CD4-positive, CD25-positive, alpha-beta regulatory T cell (primary cell): ENCODE measurements around the gene DOHH. TPM values are rescaled to one million over a fixed set of nuclear protein-coding genes. Genes with fewer than 3 reads are reported as not detected.
"Not testable (repeated sequence)": the region's sequence is repeated elsewhere in the genome, so short reads cannot be mapped to it uniquely, and the experiment has no call there.

Experiments
- ATAC-seq, 2 donors: fragments of 150-1000 bp; cut with Tn5 transposase; one replicate each; pipeline ENCODE4 v1.10.0; 2021; ENCODE audit warnings: low read depth in 2 of 2, moderate number of reproducible peaks in 2 of 2, moderate library complexity in 1 of 2
- DNase-seq, 3 donors: peaks; one replicate each; pipeline versions ENCODE4 v3.0.0 to v3.0.0-alpha.2; 2012 to 2022; ENCODE audit warnings: mixed read lengths in 1 of 3
- H3K27ac ChIP-seq: one replicate; pipeline ENCODE4 v1.7.0; 2013; ENCODE audit warnings: mild to moderate bottlenecking, low read length; ENCODE audit not compliant: insufficient read depth, poor library complexity, severe bottlenecking
- H3K27me3 ChIP-seq: one replicate; pipeline ENCODE4 v1.7.0; 2013; ENCODE audit warnings: low read length; ENCODE audit not compliant: control insufficient read depth, insufficient read depth
- H3K36me3 ChIP-seq: one replicate; pipeline ENCODE4 v1.7.0; 2013; ENCODE audit warnings: mild to moderate bottlenecking, low read length, moderate library complexity; ENCODE audit not compliant: control insufficient read depth, insufficient read depth
- H3K4me1 ChIP-seq: 2 replicates; pipeline ENCODE4 v1.7.0; 2013; ENCODE audit warnings: mild to moderate bottlenecking, low read length; ENCODE audit not compliant: insufficient read depth, control insufficient read depth, poor library complexity, severe bottlenecking
- H3K4me3 ChIP-seq: one replicate; pipeline ENCODE4 v1.7.0; 2013; ENCODE audit warnings: low read depth, mild to moderate bottlenecking, low read length, moderate library complexity
- H3K9me3 ChIP-seq, 2 experiments: 1 replicate in 1 of 2; 2 replicates in 1 of 2; pipeline ENCODE4 v1.7.0; 2013; ENCODE audit warnings: low read length in 2 of 2, mild to moderate bottlenecking in 1 of 2, moderate library complexity in 1 of 2; ENCODE audit not compliant: control insufficient read depth in 2 of 2
- H3K27ac Mint-ChIP-seq, 3 donors: one replicate each; pipeline ENCODE4 v1.8.0; 2020 to 2022; ENCODE audit warnings: mild to moderate bottlenecking in 3 of 3, mixed read lengths in 3 of 3, moderate library complexity in 2 of 3
- H3K27me3 Mint-ChIP-seq: one replicate; pipeline ENCODE4 v1.8.0; 2022; ENCODE audit warnings: mild to moderate bottlenecking, mixed read lengths
- H3K36me3 Mint-ChIP-seq: one replicate; pipeline ENCODE4 v1.8.0; 2020; ENCODE audit warnings: mixed read lengths
- H3K4me1 Mint-ChIP-seq, 4 donors: one replicate each; pipeline ENCODE4 v1.8.0; 2020 to 2022; ENCODE audit warnings: mixed read lengths in 4 of 4, mild to moderate bottlenecking in 1 of 4
- H3K4me3 Mint-ChIP-seq, 4 donors: one replicate each; pipeline ENCODE4 v1.8.0; 2020 to 2022; ENCODE audit warnings: mild to moderate bottlenecking in 4 of 4, mixed read lengths in 4 of 4, moderate library complexity in 3 of 4
- H3K9me3 Mint-ChIP-seq, 7 donors: one replicate each; pipeline ENCODE4 v1.8.0; 2020 to 2022; ENCODE audit warnings: mixed read lengths in 7 of 7, mild to moderate bottlenecking in 3 of 7, moderate library complexity in 2 of 7
- polyA plus RNA-seq, 4 donors: library from polyadenylated mRNA; unstranded; fragments of 300-500 nt; fragmentation: Illumina TruSeq; gene quantifications; one replicate each; pipeline ENCODE4 v1.2.3, GENCODE V29; 2021
- total RNA-seq: library from RNA; stranded (reverse); gene quantifications from one replicate; pipeline ENCODE4 v1.2.3, GENCODE V29; 2022

DOHH gene
- total and polyA plus RNA-seq, 5 donors from 2014 or later: 3.5 to 13.9 (median 7.7) TPM

DNA sequence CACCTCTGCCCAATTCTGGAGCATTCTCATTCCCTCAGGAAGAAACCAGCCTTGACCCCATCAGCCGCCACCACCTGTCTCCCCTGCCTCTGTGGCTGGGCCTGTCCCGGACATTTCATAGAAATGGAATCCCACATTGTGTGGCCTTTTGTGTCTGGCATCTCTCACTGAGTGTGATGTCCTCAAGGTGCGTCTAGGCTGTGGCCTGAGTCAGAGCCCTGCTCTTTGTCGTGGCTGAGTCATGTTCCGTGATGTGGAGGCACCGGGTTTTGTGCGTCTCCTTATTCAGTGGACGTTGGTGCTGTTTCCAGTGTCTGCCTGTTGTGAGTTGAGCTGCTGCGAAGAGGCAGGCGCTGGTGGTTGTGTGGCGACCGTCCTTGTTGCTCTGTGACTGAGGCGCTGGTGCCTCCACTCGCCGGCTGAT lies 9.1 kb upstream of the DOHH start:
- H3K4me3 ChIP-seq: no peak overlapping the region
- no peak overlapping the region for H3K27ac ChIP-seq
- Mint-ChIP-seq H3K4me1 (peaks cover 5 to 72% (median 34%) of the 10 kb centered on the region in 4 donors), H3K9me3 (peaks cover 0 to 1% (median 0%) of the 10 kb centered on the region in 7 donors), H3K27me3 (no peaks in the 10 kb centered on the region), H3K27ac (peak overlapping the region in 2 of 3 donors; percentile 65 to 82), H3K36me3 (no peaks in the 10 kb centered on the region), H3K4me3 (peak overlapping the region; percentile 40 to 94 (median 80))
- H3K36me3 ChIP-seq: peaks cover 7% of the 10 kb centered on the region
- H3K4me1 ChIP-seq: peaks cover 34% of the 10 kb centered on the region
- no peaks in the 10 kb centered on the region for H3K27me3 ChIP-seq
- ATAC-seq: no peak
- no peaks in the 10 kb centered on the region for H3K9me3 ChIP-seq
- DNase-seq: no peak

DNA sequence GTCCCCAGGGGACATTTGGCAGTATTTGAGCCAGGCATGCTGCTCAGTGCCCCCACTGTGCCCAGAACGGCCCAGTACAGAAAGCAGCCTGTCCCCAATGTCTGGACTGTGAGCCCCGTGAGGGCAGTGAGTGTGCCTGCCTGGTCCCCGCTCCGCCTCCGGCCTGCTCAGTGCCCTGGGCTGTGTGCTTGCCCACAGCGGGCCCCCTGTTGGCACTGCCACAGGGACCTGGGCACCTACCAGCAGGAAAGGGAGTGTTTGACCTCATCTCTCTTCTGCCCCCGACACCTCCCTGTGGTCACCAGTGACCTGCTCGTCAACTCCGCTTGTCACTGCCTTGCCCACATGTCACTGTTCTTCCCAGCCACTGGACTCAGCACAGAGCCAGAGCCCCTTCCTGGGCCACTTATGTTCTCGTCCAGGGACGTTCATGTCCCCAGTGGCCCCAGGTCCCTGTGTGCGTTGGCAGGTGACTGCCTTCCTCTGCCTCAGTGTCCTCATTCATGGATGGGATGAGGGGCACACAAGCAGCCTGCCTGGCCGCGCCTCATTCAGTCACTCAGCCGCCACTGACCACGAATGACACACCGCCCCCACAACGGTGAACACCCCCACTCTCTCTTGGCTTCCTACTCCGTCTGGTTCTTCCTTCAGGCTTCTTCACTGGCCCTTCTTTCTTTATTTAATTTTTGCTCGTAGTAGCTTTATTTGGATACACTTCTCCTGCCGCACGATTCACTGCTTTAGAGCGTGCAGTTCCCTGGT lies 8.5 kb upstream of the DOHH start:
- Mint-ChIP-seq H3K9me3 (peaks cover 0 to 1% (median 0%) of the 10 kb centered on the region in 7 donors), H3K4me3 (peak overlapping the region; percentile 78 to 94 (median 90)), H3K27ac (peak overlapping the region in 2 of 3 donors; percentile 65 to 82), H3K4me1 (peaks cover 5 to 71% (median 30%) of the 10 kb centered on the region in 4 donors), H3K36me3 (no peaks in the 10 kb centered on the region), H3K27me3 (no peaks in the 10 kb centered on the region)
- Histone ChIP-seq H3K27ac (no peak overlapping the region), H3K9me3 (no peaks in the 10 kb centered on the region), H3K4me3 (no peak overlapping the region), H3K4me1 (peaks cover 29% of the 10 kb centered on the region), H3K36me3 (peaks cover 7% of the 10 kb centered on the region), H3K27me3 (no peaks in the 10 kb centered on the region)
- DNase-seq (no peak), ATAC-seq (no peak)

DNA sequence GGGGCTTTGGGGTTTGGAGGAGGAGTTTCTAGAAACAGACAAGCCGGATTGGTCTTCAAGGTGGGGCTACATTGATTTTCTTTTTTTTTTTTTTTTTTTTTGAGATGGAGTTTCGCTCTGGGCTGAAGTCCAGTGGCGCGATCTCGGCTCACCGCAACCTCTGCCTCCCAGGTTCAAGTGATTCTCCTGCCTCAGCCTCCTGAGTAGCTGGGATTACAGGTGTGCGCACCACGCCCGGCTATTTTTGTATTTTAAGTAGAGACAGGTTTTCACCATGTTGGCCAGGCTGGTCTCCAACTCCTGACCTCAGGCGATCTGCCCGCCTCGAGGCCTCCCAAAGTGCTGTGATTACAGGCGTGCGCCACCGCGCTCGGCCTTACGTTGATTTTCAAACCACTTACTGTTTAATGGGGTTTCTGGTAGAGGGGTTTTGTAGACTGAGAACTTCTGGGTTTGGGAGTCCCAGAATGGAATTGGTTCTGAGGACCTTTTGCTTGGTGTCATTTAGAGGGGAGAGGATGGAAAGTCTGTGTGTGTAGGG lies 7.7 kb upstream of the DOHH start:
- not testable (repeated sequence) for DNase-seq, H3K9me3 ChIP-seq, H3K27me3 ChIP-seq, H3K36me3 ChIP-seq, H3K9me3 Mint-ChIP-seq, H3K4me3 ChIP-seq, ATAC-seq, H3K27ac ChIP-seq, H3K27me3 Mint-ChIP-seq, H3K36me3 Mint-ChIP-seq
- Mint-ChIP-seq H3K4me3 (peak overlapping the region; percentile 78 to 94 (median 90)), H3K4me1 (peaks cover 5 to 66% (median 30%) of the 10 kb centered on the region in 4 donors), H3K27ac (peak overlapping the region in 2 of 3 donors; percentile 42 to 74)
- peaks cover 29% of the 10 kb centered on the region for H3K4me1 ChIP-seq

DNA sequence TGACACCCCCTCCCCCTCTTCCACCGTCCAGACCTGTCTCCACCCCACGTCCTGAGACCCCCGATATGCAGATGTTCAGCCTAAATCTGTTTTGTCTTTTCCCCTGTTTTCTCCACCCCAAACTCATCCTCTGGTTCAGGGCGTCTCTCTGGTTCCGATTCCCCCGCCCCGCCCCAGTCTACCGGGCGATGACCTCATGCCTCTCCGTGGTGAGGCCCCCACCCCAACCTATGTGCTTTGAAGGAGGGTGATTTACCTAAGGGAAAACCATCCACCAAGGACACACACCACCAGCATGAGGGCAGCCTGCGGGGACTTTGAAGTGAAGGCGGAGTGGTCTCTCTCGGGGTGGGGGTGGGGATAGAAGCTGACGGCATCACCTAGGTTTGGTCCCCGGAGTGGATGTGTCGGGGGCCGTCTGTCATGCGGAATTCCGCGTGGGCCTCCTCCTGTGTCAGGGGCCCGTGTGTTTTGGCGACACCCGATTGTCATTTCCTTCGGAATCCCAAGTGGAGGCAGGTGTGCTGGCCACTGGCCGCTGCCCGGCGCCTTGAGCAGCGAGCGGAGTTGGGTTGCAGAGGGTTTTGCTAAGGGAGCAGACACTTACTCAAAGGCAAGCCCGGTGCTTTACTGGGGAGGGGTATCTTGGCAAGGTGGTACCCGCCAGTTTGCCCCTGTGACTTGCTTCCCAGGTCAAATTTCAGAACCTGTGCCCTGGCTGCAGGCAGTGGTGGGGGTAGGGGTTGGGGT lies 7.1 kb upstream of the DOHH start:
- peak overlapping the region; percentile 86 to 92 (median 88) for H3K4me3 Mint-ChIP-seq
- H3K4me3 ChIP-seq: peak overlapping the region; percentile 62
- H3K36me3 Mint-ChIP-seq: no peaks in the 10 kb centered on the region
- no peaks in the 10 kb centered on the region for H3K27me3 ChIP-seq
- ATAC-seq (no peak), DNase-seq (peak in 2 of 3 donors; percentile 23 to 31)
- peak overlapping the region; percentile 74 for H3K27ac ChIP-seq
- peaks cover 0 to 1% (median 0%) of the 10 kb centered on the region in 7 donors for H3K9me3 Mint-ChIP-seq
- H3K4me1 ChIP-seq: peaks cover 29% of the 10 kb centered on the region
- no peaks in the 10 kb centered on the region for H3K9me3 ChIP-seq
- peaks cover 7% of the 10 kb centered on the region for H3K36me3 ChIP-seq
- peaks cover 5 to 64% (median 30%) of the 10 kb centered on the region in 4 donors for H3K4me1 Mint-ChIP-seq
- H3K27me3 Mint-ChIP-seq: no peaks in the 10 kb centered on the region
- peak overlapping the region; percentile 71 to 91 (median 89) for H3K27ac Mint-ChIP-seq

GRCh38 chr19:3506384-3507340 lies 6.2 kb upstream of the DOHH start:
- Histone ChIP-seq H3K27me3 (no peaks in the 10 kb centered on the region), H3K9me3 (no peaks in the 10 kb centered on the region), H3K36me3 (peaks cover 7% of the 10 kb centered on the region), H3K27ac (peak overlapping the region; percentile 74), H3K4me3 (peak overlapping the region; percentile 62), H3K4me1 (peaks cover 29% of the 10 kb centered on the region)
- H3K27me3 Mint-ChIP-seq: no peaks in the 10 kb centered on the region
- H3K27ac Mint-ChIP-seq: peak overlapping the region; percentile 74 to 91 (median 89)
- DNase-seq: peak; percentile 16 to 38 (median 33)
- H3K9me3 Mint-ChIP-seq: peaks cover 0 to 1% (median 0%) of the 10 kb centered on the region in 7 donors
- H3K36me3 Mint-ChIP-seq: no peaks in the 10 kb centered on the region
- no peak for ATAC-seq
- peaks cover 5 to 58% (median 30%) of the 10 kb centered on the region in 4 donors for H3K4me1 Mint-ChIP-seq
- peak overlapping the region; percentile 87 to 92 (median 90) for H3K4me3 Mint-ChIP-seq

DNA sequence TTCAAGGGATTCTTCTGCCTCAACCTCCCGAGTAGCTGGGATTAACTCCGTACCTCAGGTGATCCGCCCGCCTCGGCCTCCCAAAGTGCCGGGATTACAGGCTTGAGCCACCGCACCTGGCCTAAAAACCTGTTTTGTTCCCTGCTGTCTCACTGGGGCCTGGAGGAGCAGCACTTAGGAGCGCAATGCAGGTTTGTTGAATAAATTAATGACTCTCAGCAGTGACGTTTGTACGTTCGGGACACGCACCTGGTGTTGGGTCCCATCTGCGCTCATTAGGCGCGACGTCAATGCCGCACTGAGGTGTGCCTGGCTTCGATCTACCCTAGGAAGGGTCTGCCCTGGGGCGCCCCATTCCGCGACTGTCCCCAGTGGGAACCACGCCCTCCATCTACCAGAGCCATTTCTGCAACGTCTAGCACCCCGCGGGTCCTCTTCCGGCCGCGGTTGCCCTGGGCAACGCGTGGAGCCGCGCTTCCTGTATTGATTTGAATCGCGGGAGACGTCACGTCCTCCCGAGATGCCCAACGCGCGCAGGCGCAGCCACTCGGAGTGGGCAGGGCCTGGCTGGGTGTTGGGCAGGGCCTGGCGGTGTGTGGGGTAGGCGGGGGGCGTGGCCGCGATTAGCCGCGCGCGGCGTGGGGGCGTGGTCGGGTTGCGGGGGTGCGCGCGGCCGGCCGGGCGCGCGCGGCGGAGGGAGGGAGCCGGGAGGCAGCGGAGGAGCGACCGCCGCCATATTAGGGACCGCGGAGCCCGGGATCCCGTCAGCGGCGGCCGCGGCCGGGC lies 5.3 kb upstream of the DOHH start, which contains the start of gene FZR1:
Gene FZR1 (plus strand): TSS at position 714 of the 786 bp plus-strand sequence. CDS start 16,679 bp downstream, outside the sequence.
- Histone ChIP-seq H3K4me1 (peaks cover 33% of the 10 kb centered on the region), H3K4me3 (peak within 1 kb of the TSS; percentile 80), H3K27me3 (no peaks in the 10 kb centered on the region), H3K36me3 (peaks cover 7% of the 10 kb centered on the region), H3K9me3 (no peaks in the 10 kb centered on the region), H3K27ac (peak within 1 kb of the TSS; percentile 93)
- peaks cover 0 to 1% (median 0%) of the 10 kb centered on the region in 7 donors for H3K9me3 Mint-ChIP-seq
- H3K27me3 Mint-ChIP-seq: peaks cover under 1% of the 10 kb centered on the region
- peak; percentile 99 to 100 (median 100) for DNase-seq
- peak within 1 kb of the TSS; percentile 97 to 99 (median 98) for H3K27ac Mint-ChIP-seq
- H3K36me3 Mint-ChIP-seq: no peaks in the 10 kb centered on the region
- ATAC-seq: peak; percentile 91 to 92
- peak within 1 kb of the TSS; percentile 91 to 97 (median 92) for H3K4me3 Mint-ChIP-seq
- peaks cover 9 to 56% (median 32%) of the 10 kb centered on the region in 4 donors for H3K4me1 Mint-ChIP-seq
